ENCODE results near the gene COL13A1.

Gene COL13A1

GRCh38 chr10:69792341-69792740 is 9.4 kb upstream of the COL13A1 start:
- DNase-seq = no peak

GRCh38 chr10:69794673-69795072 is 7.0 kb upstream of the COL13A1 start:
- no peak for DNase-seq

GRCh38 chr10:69795242-69795934 is 6.3 kb upstream of the COL13A1 start:
- no peak for DNase-seq

- DNase-seq = no peak
Observed at GRCh38 chr10:69797959-69798358, 3.7 kb upstream of the COL13A1 start.

- no peak for DNase-seq
Observed at GRCh38 chr10:69800109-69800508, 1.6 kb upstream of the COL13A1 start.

GRCh38 chr10:69800665-69801064 is 1.0 kb upstream of the COL13A1 start:
- DNase-seq = no peak

- DNase-seq = no peak
Observed at GRCh38 chr10:69801094-69801433, 642 bp upstream of the COL13A1 start.

- DNase-seq = no peak
Observed at GRCh38 chr10:69802424-69803161, 887 bp downstream of the COL13A1 start.

- DNase-seq = no peak
Observed at GRCh38 chr10:69803809-69804208, 2.1 kb downstream of the COL13A1 start.

GRCh38 chr10:69804775-69805174 is 3.1 kb downstream of the COL13A1 start:
- DNase-seq = no peak

- DNase-seq = no peak
Observed at GRCh38 chr10:69807122-69807521, 5.4 kb downstream of the COL13A1 start.

- no peak for DNase-seq
Observed at GRCh38 chr10:69807696-69808095, 6.0 kb downstream of the COL13A1 start.

GRCh38 chr10:69809318-69809717 is 7.6 kb downstream of the COL13A1 start:
- DNase-seq = no peak

- DNase-seq = no peak
Observed at GRCh38 chr10:69810097-69810496, 8.4 kb downstream of the COL13A1 start.

- no peak for DNase-seq
Observed at GRCh38 chr10:69810675-69811397, 9.1 kb downstream of the COL13A1 start.

- DNase-seq = no peak
Observed at GRCh38 chr10:69813632-69814031, 11.9 kb downstream of the COL13A1 start.

- DNase-seq = no peak
Observed at GRCh38 chr10:69814251-69814650, 12.5 kb downstream of the COL13A1 start.

- DNase-seq = no peak
Observed at GRCh38 chr10:69815104-69815503, 13.4 kb downstream of the COL13A1 start.

- DNase-seq = no peak
Observed at GRCh38 chr10:69816521-69816920, 14.8 kb downstream of the COL13A1 start.

- DNase-seq = no peak
Observed at GRCh38 chr10:69817078-69817581, 15.4 kb downstream of the COL13A1 start.

GRCh38 chr10:69818676-69819239 is 17.1 kb downstream of the COL13A1 start:
- no peak for DNase-seq

- no peak for DNase-seq
Observed at GRCh38 chr10:69819716-69820506, 18.2 kb downstream of the COL13A1 start.

- DNase-seq = no peak
Observed at GRCh38 chr10:69820817-69821216, 19.1 kb downstream of the COL13A1 start.
